HG02885 (cell line): ENCODE results near the gene FZR1.

Experiments used
- ATAC-seq: cut with Tn5 transposase; IDR thresholded peaks from one replicate; pipeline ENCODE4 v1.9.1; 2021; ENCODE audit warnings: mild to moderate bottlenecking; ENCODE audit not compliant: unreplicated experiment, poor library complexity

The FZR1 gene

GRCh38 chr19:3512562-3513228, 6.6 kb downstream of the FZR1 start:
- ATAC-seq = no peak

GRCh38 chr19:3513229-3514140, 7.4 kb downstream of the FZR1 start:
- no peak for ATAC-seq

GRCh38 chr19:3514930-3515329, 8.8 kb downstream of the FZR1 start:
- no peak for ATAC-seq

GRCh38 chr19:3515891-3516422, 9.8 kb downstream of the FZR1 start:
- no peak for ATAC-seq

- no peak for ATAC-seq
Observed at GRCh38 chr19:3516675-3517207, 10.6 kb downstream of the FZR1 start.

GRCh38 chr19:3517638-3518037, 11.5 kb downstream of the FZR1 start:
- no peak for ATAC-seq

GRCh38 chr19:3518255-3518654, 12.1 kb downstream of the FZR1 start:
- no peak for ATAC-seq

- ATAC-seq = no peak
Observed at GRCh38 chr19:3518659-3519058, 12.5 kb downstream of the FZR1 start.

GRCh38 chr19:3519126-3519525, 13.0 kb downstream of the FZR1 start:
- no peak for ATAC-seq

- no peak for ATAC-seq
Observed at GRCh38 chr19:3520166-3521103, 14.3 kb downstream of the FZR1 start.

- no peak for ATAC-seq
Observed at GRCh38 chr19:3521104-3521445, 15.0 kb downstream of the FZR1 start.

- ATAC-seq = no peak
Observed at GRCh38 chr19:3522421-3523360, 16.6 kb downstream of the FZR1 start.

GRCh38 chr19:3523361-3524077, 17.4 kb downstream of the FZR1 start:
- no peak for ATAC-seq

- no peak for ATAC-seq
Observed at GRCh38 chr19:3524078-3524842, 18.1 kb downstream of the FZR1 start.

GRCh38 chr19:3524904-3525451, 18.9 kb downstream of the FZR1 start:
- no peak for ATAC-seq

GRCh38 chr19:3526507-3527237, 20.6 kb downstream of the FZR1 start:
- ATAC-seq = no peak
